Central memory CD8-positive, alpha-beta T cell (primary cell): Measurements from ENCODE around the gene SPANXD.
"Not testable (repeated sequence)": the region's sequence is repeated elsewhere in the genome, so short reads cannot be mapped to it uniquely, and the experiment has no call there.

Experiments used
- ATAC-seq: fragments of 150-1000 bp; cut with Tn5 transposase; replicated peaks from 2 replicates; pipeline ENCODE4 v1.10.0; 2022; ENCODE audit warnings: mild to moderate bottlenecking, moderate FRiP score, moderate number of reproducible peaks; ENCODE audit not compliant: poor library complexity, severe bottlenecking; ENCODE audit errors: extremely low read depth
- DNase-seq, 2 donors: peaks; one replicate each; pipeline ENCODE4 v3.0.0; 2021; ENCODE audit warnings: low spot score in 2 of 2
- H3K27ac Mint-ChIP-seq: one replicate; pipeline ENCODE4 v1.8.0; 2022; ENCODE audit warnings: low read depth, mild to moderate bottlenecking, moderate library complexity, mixed read lengths
- H3K27me3 Mint-ChIP-seq: one replicate; pipeline ENCODE4 v1.8.0; 2022; ENCODE audit warnings: mixed read lengths
- H3K36me3 Mint-ChIP-seq: one replicate; pipeline ENCODE4 v1.8.0; 2022; ENCODE audit warnings: mild to moderate bottlenecking, moderate library complexity, mixed read lengths; ENCODE audit not compliant: insufficient read depth
- H3K4me1 Mint-ChIP-seq: one replicate; pipeline ENCODE4 v1.8.0; 2022; ENCODE audit warnings: mixed read lengths
- H3K4me3 Mint-ChIP-seq: one replicate; pipeline ENCODE4 v1.8.0; 2022; ENCODE audit warnings: mild to moderate bottlenecking, moderate library complexity, mixed read lengths
- H3K9me3 Mint-ChIP-seq: one replicate; pipeline ENCODE4 v1.8.0; 2022; ENCODE audit warnings: mixed read lengths

Gene SPANXD

GRCh38 chrX:141698639-141699038, at the start of gene SPANXD:
Gene SPANXD (minus strand): TSS chrX:141698739. CDS start chrX:141698405, 334 bp downstream.
- H3K36me3 Mint-ChIP-seq, H3K4me3 Mint-ChIP-seq, H3K9me3 Mint-ChIP-seq: not testable (repeated sequence)

GRCh38 chrX:141742666-141743065, 44.1 kb upstream of the SPANXD start:
- DNase-seq (no peak), ATAC-seq (no peak)
- Mint-ChIP-seq H3K4me1 (no peaks in the 10 kb centered on the region), H3K36me3 (no peaks in the 10 kb centered on the region), H3K4me3 (no peak overlapping the region), H3K27ac (no peak overlapping the region), H3K27me3 (no peaks in the 10 kb centered on the region), H3K9me3 (no peaks in the 10 kb centered on the region)

More at GRCh38 chrX:141698639-141699038, at the start of gene SPANXD:
- not testable (repeated sequence) for ATAC-seq, H3K27me3 Mint-ChIP-seq, H3K27ac Mint-ChIP-seq, DNase-seq, H3K4me1 Mint-ChIP-seq

- Mint-ChIP-seq H3K4me1 (no peaks in the 10 kb centered on the region), H3K27ac (no peak overlapping the region), H3K36me3 (no peaks in the 10 kb centered on the region), H3K27me3 (no peaks in the 10 kb centered on the region), H3K4me3 (no peak overlapping the region), H3K9me3 (peaks cover 10% of the 10 kb centered on the region)
- no peak for DNase-seq
- no peak for ATAC-seq
Observed at GRCh38 chrX:141736656-141737055, 38.1 kb upstream of the SPANXD start.

- no peaks in the 10 kb centered on the region for H3K36me3 Mint-ChIP-seq
- no peaks in the 10 kb centered on the region for H3K27me3 Mint-ChIP-seq
- DNase-seq (no peak), ATAC-seq (no peak)
- H3K4me3 Mint-ChIP-seq, result no peak overlapping the region
- H3K27ac Mint-ChIP-seq, result no peak overlapping the region
- no peaks in the 10 kb centered on the region for H3K4me1 Mint-ChIP-seq
- H3K9me3 Mint-ChIP-seq, result peaks cover 10% of the 10 kb centered on the region
Observed at GRCh38 chrX:141733371-141733770, 34.8 kb upstream of the SPANXD start.

- no peaks in the 10 kb centered on the region for H3K36me3 Mint-ChIP-seq
- no peak for ATAC-seq
- H3K4me1 Mint-ChIP-seq, result no peaks in the 10 kb centered on the region
- no peak overlapping the region for H3K27ac Mint-ChIP-seq
- no peak overlapping the region for H3K4me3 Mint-ChIP-seq
- H3K27me3 Mint-ChIP-seq, result no peaks in the 10 kb centered on the region
- peaks cover 10% of the 10 kb centered on the region for H3K9me3 Mint-ChIP-seq
- DNase-seq, result no peak
Observed at GRCh38 chrX:141732031-141732430, 33.5 kb upstream of the SPANXD start.

- Mint-ChIP-seq H3K4me3 (no peak overlapping the region), H3K27ac (no peak overlapping the region), H3K36me3 (no peaks in the 10 kb centered on the region), H3K4me1 (no peaks in the 10 kb centered on the region), H3K27me3 (no peaks in the 10 kb centered on the region), H3K9me3 (peaks cover 12% of the 10 kb centered on the region)
- no peak for DNase-seq
- ATAC-seq, result no peak
Observed at GRCh38 chrX:141724186-141724585, 25.6 kb upstream of the SPANXD start.

- Mint-ChIP-seq H3K27me3 (no peaks in the 10 kb centered on the region), H3K4me1 (no peaks in the 10 kb centered on the region), H3K27ac (no peak overlapping the region), H3K9me3 (peaks cover 14% of the 10 kb centered on the region), H3K4me3 (no peak overlapping the region), H3K36me3 (no peaks in the 10 kb centered on the region)
- no peak for ATAC-seq
- DNase-seq, result no peak
Observed at GRCh38 chrX:141714680-141715079, 16.1 kb upstream of the SPANXD start.

- Mint-ChIP-seq H3K9me3 (peaks cover 5% of the 10 kb centered on the region), H3K27me3 (no peaks in the 10 kb centered on the region), H3K4me3 (no peak overlapping the region), H3K27ac (no peak overlapping the region), H3K4me1 (no peaks in the 10 kb centered on the region), H3K36me3 (no peaks in the 10 kb centered on the region)
- DNase-seq (no peak), ATAC-seq (no peak)
Observed at GRCh38 chrX:141701072-141701471, 2.5 kb upstream of the SPANXD start.

- ATAC-seq (no peak), DNase-seq (no peak)
- H3K9me3 Mint-ChIP-seq, result peaks cover 5% of the 10 kb centered on the region
- no peaks in the 10 kb centered on the region for H3K27me3 Mint-ChIP-seq
- H3K36me3 Mint-ChIP-seq, result no peaks in the 10 kb centered on the region
- H3K4me1 Mint-ChIP-seq, result no peaks in the 10 kb centered on the region
- no peak overlapping the region for H3K27ac Mint-ChIP-seq
- no peak overlapping the region for H3K4me3 Mint-ChIP-seq
Observed at GRCh38 chrX:141673946-141674345, 24.6 kb downstream of the SPANXD start.

GRCh38 chrX:141669689-141670088, 28.9 kb downstream of the SPANXD start:
- DNase-seq, result no peak
- Mint-ChIP-seq H3K4me3 (no peak overlapping the region), H3K36me3 (no peaks in the 10 kb centered on the region), H3K27me3 (no peaks in the 10 kb centered on the region), H3K9me3 (no peaks in the 10 kb centered on the region), H3K4me1 (no peaks in the 10 kb centered on the region), H3K27ac (no peak overlapping the region)
- ATAC-seq, result no peak

- no peak for ATAC-seq
- Mint-ChIP-seq H3K9me3 (no peaks in the 10 kb centered on the region), H3K4me1 (no peaks in the 10 kb centered on the region)
Observed at GRCh38 chrX:141668371-141668770, 30.2 kb downstream of the SPANXD start.

GRCh38 chrX:141662781-141663180, 35.8 kb downstream of the SPANXD start:
- Mint-ChIP-seq H3K27me3 (no peaks in the 10 kb centered on the region), H3K4me3 (no peak overlapping the region), H3K9me3 (no peaks in the 10 kb centered on the region), H3K4me1 (no peaks in the 10 kb centered on the region), H3K36me3 (no peaks in the 10 kb centered on the region), H3K27ac (no peak overlapping the region)
- DNase-seq (no peak), ATAC-seq (no peak)

More at GRCh38 chrX:141668371-141668770, 30.2 kb downstream of the SPANXD start:
- no peaks in the 10 kb centered on the region for H3K36me3 Mint-ChIP-seq
- H3K4me3 Mint-ChIP-seq, result no peak overlapping the region
- no peak for DNase-seq
- no peak overlapping the region for H3K27ac Mint-ChIP-seq
- no peaks in the 10 kb centered on the region for H3K27me3 Mint-ChIP-seq

GRCh38 chrX:141652286-141652685, 46.3 kb downstream of the SPANXD start:
- H3K27me3 Mint-ChIP-seq, result no peaks in the 10 kb centered on the region
- ATAC-seq (no peak), DNase-seq (no peak)
- no peak overlapping the region for H3K27ac Mint-ChIP-seq
- no peak overlapping the region for H3K4me3 Mint-ChIP-seq
- H3K36me3 Mint-ChIP-seq, result no peaks in the 10 kb centered on the region
- peaks cover 5% of the 10 kb centered on the region for H3K9me3 Mint-ChIP-seq
- H3K4me1 Mint-ChIP-seq, result no peaks in the 10 kb centered on the region
